ENCODE results near the gene AQP1. TPM values are rescaled to one million over a fixed set of nuclear protein-coding genes. Genes with fewer than 3 reads are reported as not detected.

AQP1 gene
- total and polyA plus RNA-seq, 8 donors, result 146 to 450 (median 231) TPM

DNA sequence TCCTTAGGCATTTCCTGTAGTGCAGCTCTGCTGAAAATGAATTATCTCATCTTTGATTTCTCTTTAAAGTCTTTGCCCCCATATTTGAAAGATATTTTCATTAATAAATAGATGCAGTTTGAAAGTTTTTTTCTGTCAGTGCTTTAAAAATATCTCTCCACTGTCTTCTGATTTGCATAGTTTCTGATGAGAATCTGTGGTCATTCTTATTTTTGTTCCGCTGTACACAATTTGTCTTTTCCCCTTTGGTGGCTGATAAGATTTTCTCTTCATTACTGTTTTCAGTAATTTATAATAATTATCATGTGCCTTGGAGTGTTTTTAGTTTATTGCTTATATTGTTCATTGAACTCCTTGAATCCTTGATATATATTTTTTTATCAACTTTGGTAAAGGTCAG lies 45.1 kb downstream of the AQP1 start:
- ATAC-seq (no peak), DNase-seq (no peak), FAIRE-seq (no peak)
- TF ChIP-seq, protein P1, sequence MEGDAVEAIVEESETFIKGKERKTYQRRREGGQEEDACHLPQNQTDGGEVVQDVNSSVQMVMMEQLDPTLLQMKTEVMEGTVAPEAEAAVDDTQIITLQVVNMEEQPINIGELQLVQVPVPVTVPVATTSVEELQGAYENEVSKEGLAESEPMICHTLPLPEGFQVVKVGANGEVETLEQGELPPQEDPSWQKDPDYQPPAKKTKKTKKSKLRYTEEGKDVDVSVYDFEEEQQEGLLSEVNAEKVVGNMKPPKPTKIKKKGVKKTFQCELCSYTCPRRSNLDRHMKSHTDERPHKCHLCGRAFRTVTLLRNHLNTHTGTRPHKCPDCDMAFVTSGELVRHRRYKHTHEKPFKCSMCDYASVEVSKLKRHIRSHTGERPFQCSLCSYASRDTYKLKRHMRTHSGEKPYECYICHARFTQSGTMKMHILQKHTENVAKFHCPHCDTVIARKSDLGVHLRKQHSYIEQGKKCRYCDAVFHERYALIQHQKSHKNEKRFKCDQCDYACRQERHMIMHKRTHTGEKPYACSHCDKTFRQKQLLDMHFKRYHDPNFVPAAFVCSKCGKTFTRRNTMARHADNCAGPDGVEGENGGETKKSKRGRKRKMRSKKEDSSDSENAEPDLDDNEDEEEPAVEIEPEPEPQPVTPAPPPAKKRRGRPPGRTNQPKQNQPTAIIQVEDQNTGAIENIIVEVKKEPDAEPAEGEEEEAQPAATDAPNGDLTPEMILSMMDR (IDR thresholded peaks at IDR 0.05), result no peak
- 91 to 99% methylated on average over 1 of the region's 1 CpG for WGBS, 2 donors
- intact Hi-C loops (cut with DNase I), result no loop called here
- H3K4me1 ChIP-seq, result no peaks in the 10 kb centered on the region
- no peak overlapping the region for H3K4me3 ChIP-seq
- no peaks in the 10 kb centered on the region for H3K27me3 ChIP-seq
- no peaks in the 10 kb centered on the region for H3K9me3 ChIP-seq
- H3K36me3 ChIP-seq, result no peaks in the 10 kb centered on the region
- no peak overlapping the region for H3K27ac ChIP-seq

- WGBS, 2 donors, result 82 to 89% methylated on average over 9 to 11 of the region's 11 CpGs
- TF ChIP-seq, protein P1 (IDR thresholded peaks at IDR 0.05), result no peak
- Histone ChIP-seq H3K36me3 (no peaks in the 10 kb centered on the region), H3K4me1 (no peaks in the 10 kb centered on the region), H3K9me3 (no peaks in the 10 kb centered on the region), H3K27me3 (no peaks in the 10 kb centered on the region), H3K27ac (no peak within 1 kb of the TSS), H3K4me3 (no peak within 1 kb of the TSS)
- FAIRE-seq (no peak), ATAC-seq (no peak), DNase-seq (no peak)
- intact Hi-C loops (cut with DNase I), result no loop called here
These were observed 52.2 kb downstream of the AQP1 start, which contains the start of gene GHRHR for GRCh38 chr7:30963842-30964241. TSS of gene GHRHR (plus strand) at chr7:30963953. CDS start at chr7:30964069, 116 bp downstream.

- H3K4me1 ChIP-seq, result no peaks in the 10 kb centered on the region
- H3K4me3 ChIP-seq, result no peak overlapping the region
- TF ChIP-seq, protein P1 (IDR thresholded peaks at IDR 0.05), result no peak
- ATAC-seq (no peak), DNase-seq (no peak), FAIRE-seq (no peak)
- no peaks in the 10 kb centered on the region for H3K9me3 ChIP-seq
- 50 to 73% methylated on average over 4 of the region's 4 CpGs for whole genome bisulfite sequencing, 2 donors
- H3K27me3 ChIP-seq, result no peaks in the 10 kb centered on the region
- intact Hi-C loops (cut with DNase I), result no loop called here
- H3K36me3 ChIP-seq, result no peaks in the 10 kb centered on the region
- H3K27ac ChIP-seq, result no peak overlapping the region
These were observed 53.7 kb downstream of the AQP1 start for GRCh38 chr7:30965372-30965771.

DNA sequence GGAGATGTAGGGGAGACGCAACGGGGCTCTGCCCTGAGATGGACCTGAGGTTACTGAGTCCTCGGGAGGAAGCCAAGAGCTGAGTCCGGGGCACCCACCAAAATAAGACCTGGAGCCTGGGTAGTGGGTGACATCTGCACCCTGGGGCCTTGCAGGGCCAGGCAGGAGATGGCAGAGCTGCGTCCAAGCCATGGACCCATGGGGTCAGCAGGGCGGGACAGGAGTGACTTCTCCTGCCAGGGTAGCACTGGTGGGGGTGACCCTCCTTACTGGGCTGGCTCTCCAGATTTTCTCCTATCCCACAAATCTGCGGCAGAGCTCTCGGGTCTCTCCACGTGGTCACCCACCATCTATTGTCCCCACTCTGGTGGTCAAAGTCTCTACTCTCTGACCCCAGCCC lies 54.2 kb downstream of the AQP1 start:
- intact Hi-C loops (cut with DNase I), result no loop called here

DNA sequence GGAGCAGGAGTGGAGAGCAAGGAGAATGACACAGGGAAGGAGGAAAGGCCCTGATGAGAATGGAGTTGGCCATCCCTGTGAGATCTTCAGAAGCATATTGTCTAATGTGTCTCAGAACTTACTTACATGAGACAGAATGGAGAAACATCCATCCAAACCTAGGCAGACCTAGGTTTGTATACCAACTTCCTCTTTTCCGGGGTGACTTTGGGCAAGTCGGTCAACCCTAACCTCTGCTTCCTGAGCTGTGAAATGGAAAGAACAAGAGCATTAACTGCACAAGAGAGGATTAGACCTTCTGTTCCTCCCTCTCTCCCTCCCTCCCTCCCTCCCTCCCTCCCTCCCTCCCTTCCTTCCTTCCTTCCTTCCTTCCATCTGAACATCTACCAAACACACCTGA lies 56.6 kb downstream of the AQP1 start:
- Histone ChIP-seq H3K9me3 (no peaks in the 10 kb centered on the region), H3K4me1 (no peaks in the 10 kb centered on the region), H3K4me3 (no peak overlapping the region), H3K27ac (no peak overlapping the region), H3K27me3 (no peaks in the 10 kb centered on the region), H3K36me3 (no peaks in the 10 kb centered on the region)
- WGBS, 2 donors, result 89 to 92% methylated on average over 2 of the region's 2 CpGs
- ATAC-seq, result no peak
- DNase-seq, result no peak
- no peak for FAIRE-seq
- intact Hi-C loops (cut with DNase I), result no loop called here
- TF ChIP-seq, protein P1 (IDR thresholded peaks at IDR 0.05), result no peak

More for the DNA sequence above, 54.2 kb downstream of the AQP1 start:
- H3K36me3 ChIP-seq, result no peaks in the 10 kb centered on the region
- 71 to 80% methylated on average over 9 of the region's 9 CpGs for WGBS, 2 donors
- ATAC-seq, result no peak
- DNase-seq, result no peak
- no peaks in the 10 kb centered on the region for H3K27me3 ChIP-seq
- no peaks in the 10 kb centered on the region for H3K9me3 ChIP-seq
- no peaks in the 10 kb centered on the region for H3K4me1 ChIP-seq
- no peak for FAIRE-seq
- H3K4me3 ChIP-seq, result no peak overlapping the region
- H3K27ac ChIP-seq, result no peak overlapping the region
- TF ChIP-seq, protein P1 (IDR thresholded peaks at IDR 0.05), result no peak
